PC-9 (cell line): Measurements from ENCODE around the gene KIAA0586.

Experiments used
- CTCF ChIP-seq: fragments of 200-600 bp; sonication (generic); conservative IDR thresholded peaks from 2 replicates; pipeline ENCODE4 v1.6.1; 2017; ENCODE audit warnings: mixed run types, antibody characterized with exemption, mild to moderate bottlenecking, moderate library complexity
- EZH2 ChIP-seq: fragments of 200-600 bp; sonication (generic); IDR thresholded peaks from 2 replicates; pipeline ENCODE4 v1.8.0; 2017; ENCODE audit warnings: antibody characterized with exemption, low read depth

DNA sequence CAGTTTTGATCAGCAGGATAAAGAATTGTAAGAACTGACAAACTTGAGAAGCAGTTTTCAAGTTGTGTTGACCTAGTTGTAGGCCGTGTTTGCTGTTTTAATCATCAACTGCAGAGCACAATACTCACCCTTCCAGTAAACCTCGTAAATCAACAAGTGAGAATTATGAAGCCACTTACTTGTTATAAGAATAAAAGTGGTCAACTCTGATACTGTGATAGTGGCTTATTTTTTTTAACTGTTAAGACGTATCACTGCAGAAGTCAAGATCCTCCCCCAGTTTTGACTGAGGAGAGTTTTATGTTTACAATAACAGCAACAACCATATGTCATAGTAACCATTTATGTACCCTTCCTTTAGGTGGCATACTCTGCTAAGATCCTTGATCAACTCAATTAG is 109.5 kb downstream of the KIAA0586 start:
- TF ChIP-seq CTCF (no peak), EZH2 (no peak)
